ENCODE data around the gene C17orf114.

The C17orf114 gene

GRCh38 chr17:4788159-4788806 is 13.8 kb downstream of the C17orf114 start:
- no peak for FAIRE-seq
- DNase-seq (ENCODE audit: insufficient read length, low spot score) = no peak

- DNase-seq (ENCODE audit: insufficient read length, low spot score) = no peak
- FAIRE-seq = no peak
Observed at GRCh38 chr17:4786516-4786915, 15.6 kb downstream of the C17orf114 start.

- no peak for DNase-seq (ENCODE audit: insufficient read length, low spot score)
- FAIRE-seq = no peak
Observed at GRCh38 chr17:4786106-4786511, 16.0 kb downstream of the C17orf114 start, which contains the start of gene VMO1. Gene VMO1 (minus strand): TSS chr17:4786364. CDS start chr17:4786352, 12 bp downstream.

GRCh38 chr17:4785311-4786105 is 16.6 kb downstream of the C17orf114 start:
- DNase-seq (ENCODE audit: insufficient read length, low spot score) (no peak), FAIRE-seq (no peak)

- no peak for FAIRE-seq
- no peak for DNase-seq (ENCODE audit: insufficient read length, low spot score)
Observed at GRCh38 chr17:4782652-4783051, 19.5 kb downstream of the C17orf114 start.

GRCh38 chr17:4780325-4780955 is 21.7 kb downstream of the C17orf114 start:
- no peak for DNase-seq (ENCODE audit: insufficient read length, low spot score)
- FAIRE-seq = no peak

GRCh38 chr17:4777969-4778760 is 24.0 kb downstream of the C17orf114 start:
- no peak for FAIRE-seq

GRCh38 chr17:4772235-4772613 is 29.9 kb downstream of the C17orf114 start:
- DNase-seq (ENCODE audit: insufficient read length, low spot score) (no peak), FAIRE-seq (no peak)

More at GRCh38 chr17:4777969-4778760, 24.0 kb downstream of the C17orf114 start:
- DNase-seq (ENCODE audit: insufficient read length, low spot score) = no peak

- FAIRE-seq (no peak), DNase-seq (ENCODE audit: insufficient read length, low spot score) (no peak)
Observed at GRCh38 chr17:4771519-4772234, 30.5 kb downstream of the C17orf114 start, which contains the start of gene TM4SF5. Gene TM4SF5 (plus strand): TSS chr17:4771886. CDS start chr17:4771923, 37 bp downstream.

- FAIRE-seq = no peak
- DNase-seq (ENCODE audit: insufficient read length, low spot score) = no peak
Observed at GRCh38 chr17:4769628-4770027, 32.5 kb downstream of the C17orf114 start.

- FAIRE-seq = no peak
- DNase-seq (ENCODE audit: insufficient read length, low spot score) = no peak
Observed at GRCh38 chr17:4768298-4768697, 33.8 kb downstream of the C17orf114 start.

GRCh38 chr17:4766723-4767122 is 35.4 kb downstream of the C17orf114 start:
- no peak for FAIRE-seq

GRCh38 chr17:4766201-4766600 is 35.9 kb downstream of the C17orf114 start:
- DNase-seq (ENCODE audit: insufficient read length, low spot score) (no peak), FAIRE-seq (no peak)

More at GRCh38 chr17:4766723-4767122, 35.4 kb downstream of the C17orf114 start:
- DNase-seq (ENCODE audit: insufficient read length, low spot score) = no peak

- DNase-seq (ENCODE audit: insufficient read length, low spot score) = no peak
- no peak for FAIRE-seq
Observed at GRCh38 chr17:4764595-4764994, 37.5 kb downstream of the C17orf114 start.

- FAIRE-seq (no peak), DNase-seq (ENCODE audit: insufficient read length, low spot score) (no peak)
Observed at GRCh38 chr17:4759776-4760236, 42.3 kb downstream of the C17orf114 start.

- DNase-seq (ENCODE audit: insufficient read length, low spot score) = no peak
- FAIRE-seq = no peak
Observed at GRCh38 chr17:4753392-4753791, 48.7 kb downstream of the C17orf114 start.

- DNase-seq (ENCODE audit: insufficient read length, low spot score) (no peak), FAIRE-seq (no peak)
Observed at GRCh38 chr17:4751932-4752331, 50.2 kb downstream of the C17orf114 start.
